ENCODE measurements around the gene PC.

DNA sequence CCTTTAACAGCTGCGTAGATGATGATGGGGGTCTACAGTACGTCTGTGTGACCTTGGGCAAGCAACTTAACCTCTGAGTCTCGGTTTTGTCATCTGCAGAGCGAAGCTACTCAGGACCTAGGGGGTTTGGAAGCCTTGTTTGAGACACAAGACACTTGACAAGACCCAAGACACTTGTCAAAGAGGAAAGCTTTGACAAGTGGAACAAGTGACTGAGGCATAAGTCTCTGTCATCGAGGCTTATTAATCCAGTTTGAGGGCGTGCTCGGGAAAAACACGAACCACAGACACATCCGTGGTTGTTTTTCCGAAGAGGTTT, 732 bp upstream of the PC start:
- TF ChIP-seq, protein P1, sequence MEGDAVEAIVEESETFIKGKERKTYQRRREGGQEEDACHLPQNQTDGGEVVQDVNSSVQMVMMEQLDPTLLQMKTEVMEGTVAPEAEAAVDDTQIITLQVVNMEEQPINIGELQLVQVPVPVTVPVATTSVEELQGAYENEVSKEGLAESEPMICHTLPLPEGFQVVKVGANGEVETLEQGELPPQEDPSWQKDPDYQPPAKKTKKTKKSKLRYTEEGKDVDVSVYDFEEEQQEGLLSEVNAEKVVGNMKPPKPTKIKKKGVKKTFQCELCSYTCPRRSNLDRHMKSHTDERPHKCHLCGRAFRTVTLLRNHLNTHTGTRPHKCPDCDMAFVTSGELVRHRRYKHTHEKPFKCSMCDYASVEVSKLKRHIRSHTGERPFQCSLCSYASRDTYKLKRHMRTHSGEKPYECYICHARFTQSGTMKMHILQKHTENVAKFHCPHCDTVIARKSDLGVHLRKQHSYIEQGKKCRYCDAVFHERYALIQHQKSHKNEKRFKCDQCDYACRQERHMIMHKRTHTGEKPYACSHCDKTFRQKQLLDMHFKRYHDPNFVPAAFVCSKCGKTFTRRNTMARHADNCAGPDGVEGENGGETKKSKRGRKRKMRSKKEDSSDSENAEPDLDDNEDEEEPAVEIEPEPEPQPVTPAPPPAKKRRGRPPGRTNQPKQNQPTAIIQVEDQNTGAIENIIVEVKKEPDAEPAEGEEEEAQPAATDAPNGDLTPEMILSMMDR (conservative IDR thresholded peaks at IDR 0.05; ENCODE audit: low read depth, low read length) = no peak
- TF ChIP-seq EZH2 (IDR thresholded peaks at IDR 0.05; ENCODE audit: low read length, unreplicated experiment) = no peak

All from PC-3 (cell line).